Hepatocyte (in vitro differentiated cells): ENCODE data around the gene CLDN8. TPM values are rescaled to one million over a fixed set of nuclear protein-coding genes. Genes with fewer than 3 reads are reported as not detected.
A peak's percentile ranks its signal among the peaks of the same experiment; 100 is the strongest.

ENCODE experiments used
- DNase-seq: peaks from one replicate; pipeline ENCODE4 v3.0.0-alpha.2; 2016; ENCODE audit warnings: low spot score
- H2AFZ ChIP-seq: fragments of 200-600 bp; sonication (generic); 2 replicates; pipeline ENCODE4 v1.6.0; 2016; ENCODE audit warnings: antibody characterized with exemption, mild to moderate bottlenecking
- H3K27ac ChIP-seq: fragments of 200-600 bp; sonication (generic); 2 replicates; pipeline ENCODE4 v1.5.1; 2016; ENCODE audit warnings: mild to moderate bottlenecking
- H3K27me3 ChIP-seq: fragments of 200-600 bp; sonication (generic); 2 replicates; pipeline ENCODE4 v1.6.1; 2016
- H3K36me3 ChIP-seq: fragments of 200-600 bp; sonication (generic); replicated peaks from 2 replicates; pipeline ENCODE4 v1.5.1; 2016; ENCODE audit warnings: low read depth; ENCODE audit not compliant: insufficient read depth
- H3K4me1 ChIP-seq: fragments of 200-600 bp; sonication (generic); 2 replicates; pipeline ENCODE4 v1.5.1; 2016; ENCODE audit warnings: mild to moderate bottlenecking, moderate library complexity; ENCODE audit not compliant: insufficient read depth
- H3K4me2 ChIP-seq: fragments of 200-600 bp; sonication (generic); 2 replicates; pipeline ENCODE4 v1.6.0; 2016
- H3K4me3 ChIP-seq: fragments of 200-600 bp; sonication (generic); 2 replicates; pipeline ENCODE4 v1.5.1; 2016; ENCODE audit warnings: mild to moderate bottlenecking
- H3K79me2 ChIP-seq: fragments of 200-600 bp; sonication (generic); 2 replicates; pipeline ENCODE4 v1.6.0; 2017; ENCODE audit warnings: mild to moderate bottlenecking
- H3K9me2 ChIP-seq: fragments of 200-600 bp; sonication (generic); replicated peaks from 2 replicates; pipeline ENCODE4 v1.6.0; 2017; ENCODE audit warnings: mild to moderate bottlenecking; ENCODE audit not compliant: insufficient read depth
- H3K9me3 ChIP-seq: fragments of 200-600 bp; sonication (generic); 2 replicates; pipeline ENCODE4 v1.5.1; 2016; ENCODE audit warnings: low read depth, mild to moderate bottlenecking
- H4K20me1 ChIP-seq: fragments of 200-600 bp; sonication (generic); 2 replicates; pipeline ENCODE4 v1.6.0; 2016; ENCODE audit warnings: mild to moderate bottlenecking; ENCODE audit not compliant: insufficient read depth, poor library complexity, severe bottlenecking
- EZH2 ChIP-seq: fragments of 200-600 bp; sonication (generic); IDR thresholded peaks from 2 replicates; pipeline ENCODE4 v1.6.1; 2016; ENCODE audit warnings: antibody characterized with exemption, mild to moderate bottlenecking, borderline replicate concordance
- EZH2phosphoT487 ChIP-seq: fragments of 200-600 bp; sonication (generic); IDR thresholded peaks from one replicate; pipeline ENCODE4 v1.6.1; 2018; ENCODE audit warnings: antibody characterized with exemption, mild to moderate bottlenecking, low read depth, moderate library complexity; ENCODE audit not compliant: unreplicated experiment, severe bottlenecking
- WGBS: methylation state at CpG from one replicate; pipeline ENCODE4 v1.1.6; 2016; ENCODE audit warnings: low lambda C conversion rate; ENCODE audit errors: missing lambda C conversion rate; 5-methylcytosine and 5-hydroxymethylcytosine counted together
- polyA plus RNA-seq: library from polyadenylated mRNA; unstranded; fragments of >200 nt; fragmentation: Nextera tagmentation; extraction: Ambion mirVana; gene quantifications from 2 replicates; pipeline ENCODE4 v1.2.1, GENCODE V29; 2016
- total RNA-seq: library from RNA; depleted of rRNA; stranded (reverse); fragments of >200 nt; gene quantifications from 2 replicates; pipeline ENCODE4 v1.2.3, GENCODE V29; 2014
- TF ChIP-seq, protein P1 (sequence below): fragments of 200-600 bp; sonication (generic); IDR thresholded peaks from 2 replicates; pipeline ENCODE4 v1.5.1; 2016; ENCODE audit warnings: antibody characterized with exemption, mild to moderate bottlenecking; ENCODE audit not compliant: poor library complexity

The CLDN8 gene
- total and polyA plus RNA-seq, 2 experiments from 2014 or later: 0.44 to 0.67 TPM

DNA sequence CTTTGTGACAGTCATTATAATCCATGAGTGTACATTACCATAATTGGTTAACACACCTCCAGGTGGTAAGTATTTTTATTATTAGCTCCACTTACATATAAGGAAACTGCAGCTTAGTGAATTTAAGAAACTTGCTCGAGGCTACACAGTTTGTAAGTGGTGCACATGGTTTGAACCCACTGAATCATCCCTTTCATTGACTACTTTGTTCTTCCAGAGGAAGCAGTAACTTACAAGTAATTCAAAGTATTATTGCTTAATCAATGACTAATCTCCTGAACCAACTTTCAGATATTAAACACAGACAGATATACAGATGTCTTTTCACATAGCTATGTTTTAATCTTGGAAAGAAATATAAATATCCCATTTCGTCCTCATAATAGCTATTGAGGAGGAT, 18.7 kb upstream of the CLDN8 start:
- DNase-seq: no peak
- Histone ChIP-seq H2AFZ (no peak overlapping the region), H3K9me3 (no peaks in the 10 kb centered on the region), H4K20me1 (no peaks in the 10 kb centered on the region), H3K9me2 (no peaks in the 10 kb centered on the region), H3K4me2 (peak overlapping the region; percentile 5), H3K27me3 (no peaks in the 10 kb centered on the region), H3K36me3 (no peaks in the 10 kb centered on the region), H3K4me3 (no peak overlapping the region), H3K4me1 (no peaks in the 10 kb centered on the region), H3K27ac (no peak overlapping the region), H3K79me2 (no peaks in the 10 kb centered on the region)
- TF ChIP-seq EZH2phosphoT487 (no peak), EZH2 (no peak)
- TF ChIP-seq, protein P1, sequence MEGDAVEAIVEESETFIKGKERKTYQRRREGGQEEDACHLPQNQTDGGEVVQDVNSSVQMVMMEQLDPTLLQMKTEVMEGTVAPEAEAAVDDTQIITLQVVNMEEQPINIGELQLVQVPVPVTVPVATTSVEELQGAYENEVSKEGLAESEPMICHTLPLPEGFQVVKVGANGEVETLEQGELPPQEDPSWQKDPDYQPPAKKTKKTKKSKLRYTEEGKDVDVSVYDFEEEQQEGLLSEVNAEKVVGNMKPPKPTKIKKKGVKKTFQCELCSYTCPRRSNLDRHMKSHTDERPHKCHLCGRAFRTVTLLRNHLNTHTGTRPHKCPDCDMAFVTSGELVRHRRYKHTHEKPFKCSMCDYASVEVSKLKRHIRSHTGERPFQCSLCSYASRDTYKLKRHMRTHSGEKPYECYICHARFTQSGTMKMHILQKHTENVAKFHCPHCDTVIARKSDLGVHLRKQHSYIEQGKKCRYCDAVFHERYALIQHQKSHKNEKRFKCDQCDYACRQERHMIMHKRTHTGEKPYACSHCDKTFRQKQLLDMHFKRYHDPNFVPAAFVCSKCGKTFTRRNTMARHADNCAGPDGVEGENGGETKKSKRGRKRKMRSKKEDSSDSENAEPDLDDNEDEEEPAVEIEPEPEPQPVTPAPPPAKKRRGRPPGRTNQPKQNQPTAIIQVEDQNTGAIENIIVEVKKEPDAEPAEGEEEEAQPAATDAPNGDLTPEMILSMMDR: no peak
- WGBS: 75% methylated on average over 2 of the region's 2 CpGs

DNA sequence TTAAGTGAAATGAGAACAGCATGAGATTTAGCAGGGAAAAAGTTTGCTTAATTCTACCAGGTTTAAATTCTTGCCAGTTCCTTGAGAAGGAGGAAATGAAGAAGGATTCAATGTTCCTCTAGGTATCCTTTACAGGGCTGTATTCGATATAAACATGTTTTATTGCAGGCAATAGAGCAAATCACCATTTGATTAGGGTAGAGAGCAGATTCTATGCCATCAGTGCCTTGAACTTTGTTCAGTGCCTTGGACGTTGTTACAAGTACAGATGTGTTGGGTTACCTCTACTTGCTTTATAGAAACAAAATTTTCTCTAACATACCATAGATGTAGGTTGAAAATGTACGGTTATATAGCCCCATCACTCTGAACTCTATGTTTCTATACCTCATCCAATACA, 18.2 kb upstream of the CLDN8 start:
- Histone ChIP-seq H3K9me3 (no peaks in the 10 kb centered on the region), H3K9me2 (no peaks in the 10 kb centered on the region), H3K4me3 (no peak overlapping the region), H3K27me3 (no peaks in the 10 kb centered on the region), H2AFZ (no peak overlapping the region), H4K20me1 (no peaks in the 10 kb centered on the region), H3K36me3 (no peaks in the 10 kb centered on the region), H3K79me2 (no peaks in the 10 kb centered on the region), H3K4me1 (no peaks in the 10 kb centered on the region), H3K27ac (no peak overlapping the region), H3K4me2 (peak overlapping the region; percentile 5)
- no peak for DNase-seq
- no peak for TF ChIP-seq EZH2phosphoT487
- TF ChIP-seq EZH2: no peak
- TF ChIP-seq, protein P1: no peak
- 55% methylated on average over 3 of the region's 3 CpGs for WGBS

DNA sequence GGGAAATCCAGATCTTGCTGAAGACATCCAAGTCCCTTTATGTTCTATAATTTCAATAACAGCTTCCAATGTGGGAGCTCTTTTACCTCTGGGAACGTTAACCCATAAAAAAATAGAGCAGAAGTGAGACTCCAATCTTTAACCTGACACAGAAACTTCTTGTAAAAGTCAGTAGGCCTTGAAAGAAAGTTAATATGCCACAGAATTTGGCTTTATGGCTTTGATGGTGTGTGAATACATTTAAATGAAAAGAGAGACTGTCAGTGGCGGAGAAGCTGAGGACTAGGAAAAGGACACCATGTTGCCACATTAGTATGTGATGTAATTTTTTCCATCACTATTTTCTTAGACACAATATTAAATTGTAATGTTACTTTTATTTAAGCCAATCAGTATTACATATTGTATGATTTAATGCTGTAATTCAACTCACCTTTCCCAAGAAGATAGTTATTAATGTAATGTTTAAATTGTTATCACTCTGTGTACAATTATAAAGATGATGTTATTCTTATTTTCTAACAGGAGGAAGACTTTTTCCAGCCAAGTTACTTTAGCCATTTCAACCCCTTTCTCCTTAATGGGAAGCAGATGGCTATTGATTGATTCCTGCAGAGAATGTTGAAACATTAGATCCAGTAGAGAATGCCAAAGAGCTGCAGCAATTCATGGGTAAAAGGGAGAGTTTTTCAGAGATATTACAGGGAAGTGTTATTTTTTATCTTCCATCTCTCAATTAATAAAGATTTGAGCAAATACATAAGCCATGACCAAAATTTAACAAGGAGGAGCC, 17.5 kb upstream of the CLDN8 start:
- H3K9me3 ChIP-seq: no peaks in the 10 kb centered on the region
- H3K27ac ChIP-seq: no peak overlapping the region
- H3K36me3 ChIP-seq: no peaks in the 10 kb centered on the region
- H3K4me3 ChIP-seq: no peak overlapping the region
- no peak for DNase-seq
- H3K79me2 ChIP-seq: no peaks in the 10 kb centered on the region
- TF ChIP-seq EZH2 (no peak), EZH2phosphoT487 (no peak)
- TF ChIP-seq, protein P1: no peak
- no peaks in the 10 kb centered on the region for H3K27me3 ChIP-seq
- H4K20me1 ChIP-seq: no peaks in the 10 kb centered on the region
- no peak overlapping the region for H2AFZ ChIP-seq
- no peaks in the 10 kb centered on the region for H3K9me2 ChIP-seq
- 61% methylated on average over 2 of the region's 2 CpGs for WGBS
- peak overlapping the region; percentile 5 for H3K4me2 ChIP-seq
- H3K4me1 ChIP-seq: peaks cover under 1% of the 10 kb centered on the region
